Umbilical cord (tissue), 2 donors: ENCODE results near the gene SLC14A1. TPM values are rescaled to one million over a fixed set of nuclear protein-coding genes. Genes with fewer than 3 reads are reported as not detected.
"Not testable (repeated sequence)": the region's sequence is repeated elsewhere in the genome, so short reads cannot be mapped to it uniquely, and the experiment has no call there.

Experiments used
- DNase-seq: peaks from one replicate; pipeline ENCODE4 v3.0.0-alpha.2; 2015; ENCODE audit warnings: low spot score
- total RNA-seq: library from RNA; depleted of rRNA; stranded (reverse); fragments of >200 nt; gene quantifications from one replicate; pipeline ENCODE4 v1.2.3, GENCODE V29; 2014; ENCODE audit warnings: low replicate concordance; ENCODE audit not compliant: insufficient read depth

Gene SLC14A1
- total RNA-seq, 1 donor from 2014 or later: 15.2 TPM

DNA sequence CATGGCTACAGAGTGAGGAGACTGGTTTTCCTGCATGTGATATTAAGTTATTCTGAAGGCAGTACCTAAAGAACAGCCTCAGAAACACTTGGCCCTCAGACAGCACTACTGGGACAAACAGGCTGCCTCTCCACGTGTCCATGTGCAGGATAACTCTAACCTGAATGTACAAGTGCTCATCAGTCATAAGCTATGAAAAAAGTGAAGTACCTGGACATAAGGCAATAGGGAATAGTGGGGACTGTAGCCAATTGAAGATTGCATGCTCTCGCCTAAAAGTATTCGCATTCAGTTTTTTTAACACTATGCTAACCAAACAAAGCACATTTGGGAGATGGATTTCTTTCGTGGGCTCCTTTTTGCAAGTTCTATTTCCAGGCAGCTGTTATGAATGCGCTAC is 33.0 kb downstream of the SLC14A1 start:
- no peak for DNase-seq

DNA sequence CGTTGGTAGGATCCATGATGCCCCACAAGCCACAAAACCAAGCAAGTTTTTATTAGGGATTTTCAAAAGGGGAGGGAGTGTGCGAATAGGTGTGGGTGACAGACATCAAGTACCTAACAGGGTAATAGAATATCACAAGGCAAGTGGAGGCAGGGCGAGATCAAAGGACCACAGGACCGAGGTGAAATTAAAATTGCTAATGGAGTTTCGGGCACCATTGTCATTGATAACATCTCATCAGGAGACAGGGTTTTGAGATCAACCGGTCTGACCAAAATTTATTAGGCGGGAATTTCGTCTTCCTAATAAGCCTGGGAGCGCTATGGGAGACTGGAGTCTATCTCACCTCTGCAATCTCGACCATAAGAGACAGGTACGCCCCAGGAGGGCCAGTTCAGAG is 33.7 kb downstream of the SLC14A1 start:
- not testable (repeated sequence) for DNase-seq

DNA sequence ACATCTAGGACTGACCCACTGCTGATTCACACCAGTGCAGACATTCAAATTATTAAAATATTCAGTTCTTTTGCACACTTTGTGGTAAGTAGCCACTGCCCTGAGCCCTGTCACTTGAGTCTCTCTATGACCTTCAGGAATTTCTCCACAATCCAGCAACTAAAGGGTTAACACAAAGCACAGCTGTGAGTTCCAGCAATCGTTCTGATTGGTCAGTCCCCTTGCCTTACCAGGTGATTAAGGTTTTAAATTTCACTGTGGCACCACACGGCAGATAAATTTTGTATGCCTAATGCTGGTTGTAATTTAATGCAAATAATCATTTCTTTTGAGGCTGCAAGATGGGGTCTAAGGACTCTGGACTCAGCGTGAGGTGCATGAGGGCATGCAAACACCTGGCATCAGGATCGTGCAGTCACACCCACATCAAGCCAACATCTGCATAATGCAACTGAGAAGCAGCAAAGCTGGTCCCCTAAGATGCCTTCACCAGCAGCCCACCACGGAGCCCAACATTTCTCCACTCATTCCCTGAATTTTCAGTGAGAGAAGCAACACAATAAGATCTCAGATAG is 36.6 kb downstream of the SLC14A1 start:
- DNase-seq: no peak

DNA sequence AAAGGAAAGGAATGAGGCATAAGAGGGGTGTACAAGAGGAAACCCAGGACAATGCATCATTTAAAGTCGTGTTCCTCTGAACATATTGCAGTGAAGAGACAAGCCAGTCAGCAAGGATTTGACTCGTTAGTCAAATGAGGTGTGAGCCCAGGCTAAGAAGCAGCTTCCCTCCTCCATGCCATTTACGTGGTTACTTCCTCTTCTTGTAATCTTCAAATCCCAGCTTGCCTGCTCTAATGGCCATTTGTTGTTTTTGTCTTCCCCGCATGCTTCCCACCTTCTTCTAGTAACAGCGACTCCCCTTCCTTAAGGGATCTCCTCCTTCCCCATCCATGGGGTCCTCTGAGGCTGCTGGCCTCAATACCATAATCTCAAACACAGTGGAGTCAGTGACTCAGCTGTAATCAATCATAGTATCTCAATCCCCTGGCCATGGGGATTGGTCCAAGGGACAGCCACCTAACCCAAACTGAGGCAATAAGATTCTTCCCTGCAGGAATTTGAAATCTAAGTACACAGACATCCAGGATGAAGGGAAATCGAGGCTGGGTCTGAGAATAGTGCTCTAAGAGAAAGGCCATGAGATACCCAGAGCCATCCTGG is 37.6 kb downstream of the SLC14A1 start:
- DNase-seq: no peak

DNA sequence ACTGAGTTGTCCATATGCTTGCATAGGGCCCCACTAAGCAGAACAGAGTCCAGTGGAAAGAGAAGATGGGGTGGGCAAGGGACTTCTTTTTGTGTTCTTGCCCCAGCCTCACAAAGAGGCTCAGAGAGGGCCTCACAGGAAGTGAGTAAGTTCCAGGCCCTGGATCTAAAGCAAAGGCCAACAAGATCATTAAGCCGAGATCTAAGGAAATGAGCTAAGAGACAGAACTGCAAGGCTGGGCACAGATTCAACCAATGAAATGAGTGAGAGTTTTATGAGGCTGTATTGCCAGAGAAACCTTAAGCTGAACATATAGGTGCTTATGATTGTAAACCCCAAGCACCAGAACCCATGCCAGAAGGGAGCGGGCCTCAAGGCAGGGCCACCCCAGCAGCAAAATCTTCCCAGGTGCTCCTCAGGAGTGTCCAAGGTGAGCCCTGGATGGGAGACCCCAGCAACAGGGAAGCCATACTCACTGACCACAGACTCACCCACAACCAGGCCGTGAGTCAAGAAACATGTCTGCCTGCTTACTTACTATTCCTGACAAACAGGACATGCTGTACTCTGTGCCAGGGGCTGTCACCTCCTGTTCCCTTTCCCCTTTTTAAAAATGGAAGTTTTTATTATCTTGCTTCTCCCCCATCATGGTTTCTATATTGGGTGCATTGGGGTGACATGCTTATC is 40.2 kb downstream of the SLC14A1 start:
- DNase-seq: peak; percentile 43

DNA sequence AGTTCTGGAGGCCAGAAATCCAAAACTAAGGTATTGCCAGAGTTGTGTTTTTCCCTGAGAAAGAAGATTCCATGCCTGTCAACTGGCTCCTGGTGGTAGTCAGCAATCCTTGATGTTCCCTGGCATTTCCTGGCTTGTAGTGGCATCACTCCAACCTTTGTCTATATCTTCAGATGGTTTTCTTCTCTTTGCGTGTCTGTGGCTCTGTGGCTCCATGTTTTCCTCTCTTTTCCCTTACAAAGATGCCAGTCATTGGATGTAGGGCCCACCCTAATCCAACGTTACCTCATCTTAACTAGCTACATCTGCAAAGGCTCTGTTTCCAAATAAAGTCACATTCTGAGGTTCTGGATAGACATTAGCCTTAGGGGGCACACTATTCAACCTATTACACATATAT is 41.8 kb downstream of the SLC14A1 start:
- DNase-seq: no peak

DNA sequence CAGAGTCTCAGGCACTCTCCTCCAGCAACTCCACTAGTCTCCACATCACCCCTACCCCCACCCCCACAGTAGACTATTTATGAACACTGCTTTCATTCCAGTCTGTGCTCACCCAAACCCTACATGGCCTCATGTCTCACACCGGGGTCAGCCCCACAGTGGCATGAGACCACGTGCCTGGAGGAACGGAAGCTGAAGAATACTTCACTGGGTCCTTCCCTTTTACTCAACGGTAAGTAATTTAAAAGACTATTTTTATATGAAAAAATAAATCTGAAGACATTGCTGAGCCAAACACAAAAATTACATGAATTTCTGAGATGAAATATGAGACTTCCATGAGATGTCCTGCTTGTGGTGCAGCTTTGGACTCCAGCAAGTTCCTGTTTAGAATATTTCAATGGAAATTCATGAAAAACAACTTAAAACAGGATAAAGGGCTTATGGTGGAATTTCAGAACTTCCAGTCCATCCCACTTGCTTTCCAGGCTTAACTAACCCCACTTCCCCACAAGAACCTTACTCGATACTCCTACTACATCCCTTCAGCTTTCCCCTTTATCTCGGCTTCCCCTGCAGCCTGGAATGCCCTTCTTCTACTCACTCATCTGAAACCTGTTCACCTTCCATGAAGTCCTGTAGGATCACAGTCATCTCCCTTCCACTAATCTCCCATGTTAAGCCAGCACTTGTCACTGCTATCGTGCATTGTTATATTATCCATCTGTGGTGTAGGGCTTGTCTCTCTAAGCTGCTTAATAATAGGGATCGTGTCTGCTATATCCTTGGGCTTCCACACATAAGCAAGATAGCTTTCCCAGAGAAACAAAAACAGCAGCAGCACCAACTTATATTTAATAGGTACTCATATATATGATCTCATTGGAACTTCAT is 47.9 kb downstream of the SLC14A1 start:
- DNase-seq: no peak

DNA sequence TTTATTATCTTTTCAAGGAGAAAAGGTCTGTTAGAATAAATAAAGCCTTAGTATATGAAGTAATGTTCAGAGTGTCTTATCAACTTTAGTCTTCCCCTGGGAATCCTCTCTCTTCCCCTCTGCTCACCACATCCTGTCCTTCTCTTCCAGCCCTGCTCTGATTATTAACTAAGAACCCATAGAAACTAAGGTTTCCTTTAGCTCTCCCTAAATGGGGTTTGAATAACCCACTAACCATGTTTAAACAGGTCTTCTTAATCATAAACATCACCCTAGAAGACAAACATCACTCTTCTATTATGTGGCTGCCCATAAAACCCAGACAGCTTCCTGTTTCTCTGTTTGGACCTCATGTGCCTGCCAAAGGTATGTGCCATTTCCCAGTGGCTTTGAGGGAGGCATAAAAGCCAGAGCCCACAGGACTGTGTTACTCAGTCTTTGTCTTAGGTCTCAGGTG is 50.1 kb downstream of the SLC14A1 start:
- no peak for DNase-seq

DNA sequence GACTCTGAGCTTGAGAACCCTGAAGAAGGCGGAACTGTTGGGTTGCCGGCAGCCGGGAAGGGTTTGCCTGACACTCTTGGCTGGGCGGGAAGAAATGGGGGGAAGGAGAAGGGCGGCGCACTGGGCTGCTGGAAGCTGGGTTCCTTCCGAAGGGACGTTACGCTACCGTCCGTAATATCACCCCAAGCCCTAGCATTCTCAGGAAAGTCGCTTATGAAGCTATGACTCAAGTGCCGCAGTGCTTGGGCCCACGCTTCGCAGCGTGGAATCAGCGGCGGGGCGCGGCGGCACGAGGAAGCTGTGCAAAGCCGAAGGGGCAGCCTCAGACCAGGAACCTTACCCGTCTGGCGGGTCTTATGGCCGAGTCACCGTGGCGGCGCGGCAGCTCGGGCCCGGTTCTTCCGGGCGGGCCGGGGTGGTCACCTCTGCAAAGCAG is 51.3 kb downstream of the SLC14A1 start:
- peak; percentile 83 for DNase-seq

DNA sequence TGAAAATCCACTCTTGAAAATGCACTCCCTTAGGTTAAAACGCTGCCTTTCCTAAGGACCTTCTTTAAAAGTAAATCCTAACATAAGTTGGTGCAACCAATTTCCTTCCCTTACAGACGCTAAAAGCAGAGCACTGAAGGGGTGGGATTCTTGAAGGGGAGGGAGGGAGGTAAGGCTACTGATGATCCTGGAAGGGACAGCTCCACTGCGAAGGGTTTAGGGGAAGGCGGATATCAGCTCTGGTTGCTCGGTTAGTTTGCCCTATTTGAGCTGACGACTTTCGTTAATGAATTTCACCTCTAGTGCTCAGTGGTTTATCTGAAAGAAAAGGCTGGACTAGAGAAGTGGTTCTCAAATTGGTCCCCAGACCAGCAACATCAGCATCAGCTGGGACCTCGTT is 51.8 kb downstream of the SLC14A1 start:
- no peak for DNase-seq

DNA sequence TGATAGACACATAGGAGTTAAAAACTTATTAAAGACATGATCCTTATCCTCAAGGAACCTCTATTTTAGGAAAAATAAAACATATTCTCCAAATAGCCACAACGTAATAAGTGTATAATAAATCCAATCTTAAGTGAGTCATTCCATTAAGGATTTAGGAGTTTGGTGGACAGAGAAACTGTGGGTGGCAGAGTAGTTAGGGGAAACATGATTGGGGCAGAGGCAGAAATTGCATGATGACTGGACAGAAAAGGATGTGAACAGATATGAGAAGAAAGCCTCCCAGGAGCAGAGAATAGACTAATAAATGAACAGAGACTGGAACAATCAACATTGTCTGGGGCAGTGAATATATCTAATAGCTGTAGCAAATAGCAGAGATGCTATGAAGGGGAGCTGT is 53.4 kb downstream of the SLC14A1 start:
- DNase-seq: no peak

DNA sequence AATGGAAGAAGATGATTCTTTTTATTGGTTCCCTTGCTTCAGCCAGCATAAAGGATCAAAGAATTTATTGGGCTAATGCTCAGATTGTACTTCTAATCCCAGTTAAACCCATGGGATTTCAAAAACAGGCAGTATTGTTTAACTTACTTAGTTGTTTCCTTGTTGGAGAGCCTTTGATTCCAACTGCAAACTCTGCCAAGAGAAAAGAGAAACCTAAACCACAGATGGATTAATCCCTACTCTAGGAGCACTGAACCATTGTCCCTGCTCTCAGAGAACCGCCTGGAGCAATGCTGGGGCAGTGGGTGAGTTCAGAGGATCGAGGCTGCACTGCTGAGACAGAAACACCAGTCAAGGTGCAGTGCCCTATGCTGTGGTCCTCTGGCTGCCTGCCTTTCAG is 56.6 kb downstream of the SLC14A1 start:
- no peak for DNase-seq

DNA sequence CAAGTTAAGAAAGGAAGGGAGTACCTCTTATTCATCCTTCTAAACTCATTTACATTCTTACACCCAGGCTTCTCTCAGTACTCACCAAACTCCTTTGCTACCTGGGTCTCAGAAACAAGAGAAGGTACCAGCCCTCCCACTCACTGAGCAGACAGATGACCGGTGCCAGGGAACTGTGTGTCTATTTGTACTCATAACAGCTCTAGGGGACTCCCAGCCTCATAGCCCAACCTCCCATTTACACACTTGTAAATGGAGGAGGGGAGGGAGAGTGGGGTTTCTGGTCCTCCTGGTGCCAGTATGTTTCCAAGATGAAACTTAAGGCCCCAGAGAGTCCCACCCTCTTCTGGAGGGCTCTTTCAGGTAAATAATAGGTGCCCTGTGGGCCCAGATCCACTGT is 58.7 kb downstream of the SLC14A1 start:
- no peak for DNase-seq

DNA sequence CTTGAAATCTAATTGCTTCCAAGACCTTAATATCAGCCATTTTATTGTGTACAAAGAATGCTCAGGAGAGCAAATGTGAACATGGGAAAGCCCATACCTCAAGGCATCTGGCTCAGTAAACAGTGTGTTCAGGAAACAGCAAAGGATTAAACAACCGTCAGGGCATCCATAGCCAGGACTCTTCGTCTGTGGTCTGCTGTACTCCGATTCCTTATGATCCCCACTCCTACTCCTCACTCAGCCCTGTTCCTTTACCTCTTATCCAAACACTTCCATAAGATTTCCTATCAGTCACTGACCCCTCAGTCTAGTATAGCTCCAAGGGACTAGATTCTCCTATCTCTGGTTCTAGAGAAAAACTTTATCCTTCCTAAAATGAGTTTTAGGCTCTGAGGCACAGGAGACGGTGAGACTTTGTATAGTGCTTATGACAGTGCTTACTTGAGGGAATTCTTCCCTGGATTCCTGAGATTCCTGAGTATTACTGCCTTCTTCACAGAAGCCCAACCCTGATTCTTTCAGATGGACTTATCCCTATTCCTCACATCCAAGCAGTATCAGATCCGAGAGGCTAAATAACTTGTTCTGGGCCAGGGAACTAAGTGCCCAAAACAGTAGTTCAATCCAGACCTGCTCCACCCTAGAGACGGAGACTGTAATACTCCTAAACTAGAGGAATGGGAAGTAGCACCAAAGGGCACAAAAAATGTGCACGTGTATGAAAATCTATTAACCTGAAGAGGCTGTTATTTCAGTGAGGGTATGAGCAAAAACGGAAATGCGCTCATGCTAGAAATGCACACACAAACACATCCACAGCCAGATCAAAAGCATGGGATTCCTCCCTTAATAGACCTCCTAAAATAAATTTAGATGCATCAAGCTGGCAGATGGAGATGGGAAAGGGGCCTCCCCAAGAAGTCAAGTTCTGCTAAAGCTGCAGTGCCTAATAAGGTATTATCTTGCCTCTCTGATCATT is 59.4 kb downstream of the SLC14A1 start:
- peak; percentile 50 for DNase-seq

DNA sequence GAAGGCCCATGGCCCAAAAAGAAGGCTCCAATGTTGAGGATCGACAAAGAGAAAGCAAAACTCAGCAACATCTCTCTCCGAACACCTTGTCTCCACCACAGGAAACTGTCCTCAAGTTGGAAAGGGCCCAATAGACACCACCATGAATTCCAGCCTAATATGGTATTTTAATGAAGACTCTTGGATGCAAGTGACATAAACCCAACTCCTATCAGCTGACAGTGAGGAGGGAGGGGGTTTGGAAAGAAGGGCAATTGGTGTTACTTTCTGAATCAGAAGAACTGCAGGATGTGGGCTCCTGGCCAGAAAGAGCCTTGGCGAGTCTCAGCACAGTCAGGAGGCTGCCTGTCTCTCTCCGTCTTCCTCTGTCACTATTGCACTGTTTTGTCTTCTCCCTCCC is 61.2 kb downstream of the SLC14A1 start:
- DNase-seq: no peak

DNA sequence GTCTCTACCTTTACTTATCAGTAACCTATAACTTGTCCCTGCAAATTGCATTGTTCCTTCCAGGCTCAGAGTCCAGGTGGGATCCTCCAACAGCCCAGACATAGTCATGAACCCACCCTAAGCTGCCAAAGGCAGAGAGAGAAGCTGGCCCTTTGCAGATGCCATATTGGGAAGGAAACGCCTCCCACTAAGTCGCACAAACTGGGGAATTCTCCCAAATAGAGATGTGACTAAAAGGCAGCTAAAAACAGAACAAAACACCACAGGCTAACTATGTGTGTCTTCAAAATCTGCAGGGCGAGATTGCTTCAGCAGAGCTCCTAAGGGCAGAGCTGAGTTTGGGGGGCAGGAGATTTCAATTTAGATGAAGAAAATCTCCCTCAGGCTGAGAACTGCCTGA is 63.0 kb downstream of the SLC14A1 start:
- no peak for DNase-seq

DNA sequence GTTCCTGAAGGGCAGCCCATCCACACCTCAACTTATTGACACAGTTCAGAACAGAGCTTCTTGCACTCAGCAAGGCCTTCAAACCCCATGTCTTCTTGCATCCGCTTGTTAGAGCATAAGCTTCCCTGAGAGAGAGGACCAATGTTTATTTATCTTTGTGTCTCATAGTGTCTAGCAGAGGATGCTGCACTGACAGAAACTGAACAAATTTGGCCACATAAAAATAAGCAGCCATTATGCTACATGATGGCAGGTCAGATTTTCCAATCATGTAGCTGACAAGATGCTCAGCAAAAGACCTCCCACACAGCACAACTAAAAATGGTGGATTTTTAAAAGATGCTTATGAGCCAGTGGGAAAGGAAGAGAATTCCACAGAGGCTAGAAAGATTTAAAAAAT is 63.4 kb downstream of the SLC14A1 start:
- DNase-seq: no peak

DNA sequence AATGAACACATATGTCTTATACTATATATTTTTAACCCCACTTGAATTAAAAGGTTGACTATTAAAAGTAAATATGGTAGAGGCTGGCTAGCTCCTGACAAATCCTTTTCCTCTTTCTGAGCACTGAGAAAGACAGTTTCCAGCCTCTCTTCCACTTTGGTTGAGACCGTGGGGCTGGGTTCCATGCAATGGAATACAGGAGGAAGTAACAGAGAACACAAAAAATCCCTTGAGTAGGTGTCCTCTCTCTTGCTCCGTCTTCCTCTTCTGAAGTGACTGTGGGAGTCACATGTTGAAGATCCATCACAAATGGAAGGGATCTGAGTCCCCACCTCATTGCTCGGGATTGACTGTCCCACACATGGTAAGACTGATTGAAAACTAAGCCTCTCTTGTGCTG is 64.9 kb downstream of the SLC14A1 start:
- no peak for DNase-seq

DNA sequence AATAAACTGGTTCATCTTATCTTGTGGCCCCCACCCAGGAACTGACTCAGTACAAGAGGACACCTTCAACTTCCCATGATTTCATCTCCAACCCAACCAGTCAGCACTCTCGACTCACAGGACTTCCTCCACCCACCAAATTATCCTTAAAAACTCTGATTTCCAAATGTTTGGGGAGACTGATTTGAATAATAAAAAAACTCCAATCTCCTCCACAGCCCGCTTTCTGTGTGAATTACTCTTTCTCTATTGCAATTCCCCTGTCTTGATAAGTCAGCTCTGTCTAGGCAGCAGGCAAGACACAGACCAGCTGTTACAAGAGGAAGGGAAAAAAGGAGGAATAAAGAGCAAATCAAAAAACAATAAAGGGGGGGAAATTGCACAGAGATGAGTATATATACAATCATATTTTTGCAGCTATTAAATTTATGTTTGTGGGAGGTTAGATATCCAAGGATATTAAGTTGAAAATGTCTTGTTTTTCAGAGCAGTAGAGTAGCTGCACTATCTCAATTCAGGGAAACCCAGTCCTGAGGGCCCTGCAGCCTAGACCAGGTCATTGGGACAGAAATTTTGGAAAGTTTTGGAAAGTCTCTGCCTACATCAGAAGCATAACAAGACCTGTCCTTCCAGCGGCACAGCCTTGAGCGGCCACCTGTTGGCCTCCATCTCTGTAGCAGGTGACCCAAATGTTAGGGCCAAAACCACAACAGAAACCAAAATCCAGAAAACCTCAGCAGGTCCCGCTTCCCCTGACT is 68.7 kb downstream of the SLC14A1 start:
- no peak for DNase-seq

DNA sequence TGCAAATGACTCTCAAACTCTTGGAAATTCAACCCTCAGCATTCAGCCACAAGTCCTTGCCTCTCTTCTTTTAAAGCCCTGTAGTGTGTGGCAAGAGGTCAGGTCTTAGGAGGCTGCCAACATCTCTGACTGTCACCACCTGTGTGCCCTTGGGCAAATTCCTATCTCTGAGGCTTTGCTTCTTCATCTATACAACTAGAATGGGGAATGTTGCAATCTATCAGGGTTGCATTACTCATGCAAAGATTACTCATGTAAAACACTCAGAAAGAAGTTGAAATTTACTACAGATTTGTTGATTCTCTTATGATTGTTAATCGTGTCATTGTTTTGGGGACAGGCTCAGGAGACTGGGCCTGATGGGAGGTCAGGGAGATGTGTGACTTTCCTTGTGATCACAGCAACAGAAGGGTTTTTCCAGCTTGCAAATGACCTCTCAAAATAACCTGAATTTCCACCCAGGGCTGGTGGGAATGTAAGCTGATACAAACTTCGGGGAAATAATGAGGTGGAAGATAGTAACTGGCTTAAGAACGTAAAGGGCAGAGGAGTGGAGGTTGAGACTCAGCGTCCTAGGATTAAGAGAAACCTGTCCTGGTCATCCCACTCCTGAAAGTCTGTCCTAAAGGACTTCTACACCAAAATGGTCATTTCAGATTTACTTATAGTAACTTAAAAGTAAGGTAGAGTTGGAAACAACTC is 69.4 kb downstream of the SLC14A1 start:
- DNase-seq: no peak
